Activated B cell treated with CpG ODN at 0.5 μM for 24 hours (primary cell): ENCODE measurements around the gene CCDC88C. TPM values are rescaled to one million over a fixed set of nuclear protein-coding genes. Genes with fewer than 3 reads are reported as not detected.

Experiments
- ATAC-seq: fragments of 200-7000 bp; cut with Tn5 transposase; one replicate; pipeline ENCODE4 v1.10.0; 2021; ENCODE audit warnings: low read depth, mild to moderate bottlenecking, moderate library complexity
- CTCF ChIA-PET: fragments of 350-600 bp; sonication (Branson Sonifier 250); formaldehyde crosslinking; loops from one replicate; lab custom pipeline; 2021; ENCODE audit warnings: antibody characterized with exemption; lab: Charles Lee
- POLR2A ChIA-PET: fragments of 350-600 bp; sonication (Branson Sonifier 250); formaldehyde crosslinking; loops from one replicate; lab custom pipeline; 2021; ENCODE audit warnings: antibody characterized with exemption; lab: Charles Lee
- DNase-seq: peaks from one replicate; pipeline ENCODE4 v3.0.0; 2022
- H3K27ac Mint-ChIP-seq: one replicate; pipeline ENCODE4 v1.8.0; 2020; ENCODE audit warnings: mixed read lengths
- H3K27me3 Mint-ChIP-seq: one replicate; pipeline ENCODE4 v1.8.0; 2021; ENCODE audit warnings: mixed read lengths
- H3K36me3 Mint-ChIP-seq: one replicate; pipeline ENCODE4 v1.8.0; 2021; ENCODE audit warnings: low read depth, mixed read lengths
- H3K4me1 Mint-ChIP-seq: one replicate; pipeline ENCODE4 v1.8.0; 2021; ENCODE audit warnings: mixed read lengths
- H3K4me3 Mint-ChIP-seq: one replicate; pipeline ENCODE4 v1.8.0; 2020; ENCODE audit warnings: mild to moderate bottlenecking, mixed read lengths
- H3K9me3 Mint-ChIP-seq: one replicate; pipeline ENCODE4 v1.8.0; 2020; ENCODE audit warnings: mixed read lengths
- intact Hi-C: fragments of 100-400 bp; cut with micrococcal nuclease; formaldehyde crosslinking; loops from one replicate; pipeline ENCODE4 v1.15.1; 2024
- total RNA-seq: library from RNA; stranded (reverse); gene quantifications from 2 replicates; pipeline ENCODE4 v1.2.3, GENCODE V29; 2022
- TF ChIP-seq, protein P1 (sequence below): fragments of 200-600 bp; IDR thresholded peaks from one replicate; pipeline ENCODE4 v1.8.0; 2022; ENCODE audit warnings: antibody characterized with exemption, mild to moderate bottlenecking

The CCDC88C gene
- total RNA-seq, 1 donor from 2014 or later, result 164 TPM

DNA sequence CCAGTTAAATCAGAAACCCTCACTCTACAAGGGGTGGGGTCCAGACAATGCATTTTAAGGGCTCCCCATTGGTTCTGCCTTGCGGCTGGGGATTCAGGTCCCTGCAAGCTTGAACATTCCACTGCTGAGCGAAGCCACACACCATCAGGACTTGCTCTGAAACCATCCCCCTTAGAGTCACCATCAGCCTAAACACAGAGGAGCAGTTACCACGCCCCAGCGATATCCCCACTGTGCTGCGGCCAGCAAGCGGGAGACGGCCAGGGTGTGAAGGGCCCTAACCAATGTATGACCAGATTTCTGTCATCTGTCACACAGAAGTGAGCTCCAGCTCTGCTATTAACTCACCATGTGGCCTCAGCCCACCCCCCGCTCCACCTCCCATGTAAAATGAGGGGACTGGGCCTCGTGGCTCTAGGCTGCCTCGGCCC, 29.7 kb downstream of the CCDC88C start:
- ATAC-seq, result no peak

GRCh38 chr14:91387169-91387835, 30.3 kb downstream of the CCDC88C start:
- POLR2A ChIA-PET, result interaction anchor here (0.8 to 2.9 kb wide), 3 partner anchors 14 to 31 kb away, joined by 3 to 12 read pairs (median 3); partner anchors contain the start of gene CCDC88C
- Mint-ChIP-seq H3K4me3 (no peak overlapping the region), H3K27me3 (no peaks in the 10 kb centered on the region), H3K4me1 (peaks cover 81% of the 10 kb centered on the region), H3K27ac (no peak overlapping the region), H3K9me3 (no peaks in the 10 kb centered on the region), H3K36me3 (peaks cover 28% of the 10 kb centered on the region)
- CTCF ChIA-PET, result interaction anchor here (1.0 to 1.9 kb wide), 2 partner anchors 13 to 64 kb away, joined by 3 to 6 read pairs; no protein-coding TSS in a partner anchor
- TF ChIP-seq, protein P1, sequence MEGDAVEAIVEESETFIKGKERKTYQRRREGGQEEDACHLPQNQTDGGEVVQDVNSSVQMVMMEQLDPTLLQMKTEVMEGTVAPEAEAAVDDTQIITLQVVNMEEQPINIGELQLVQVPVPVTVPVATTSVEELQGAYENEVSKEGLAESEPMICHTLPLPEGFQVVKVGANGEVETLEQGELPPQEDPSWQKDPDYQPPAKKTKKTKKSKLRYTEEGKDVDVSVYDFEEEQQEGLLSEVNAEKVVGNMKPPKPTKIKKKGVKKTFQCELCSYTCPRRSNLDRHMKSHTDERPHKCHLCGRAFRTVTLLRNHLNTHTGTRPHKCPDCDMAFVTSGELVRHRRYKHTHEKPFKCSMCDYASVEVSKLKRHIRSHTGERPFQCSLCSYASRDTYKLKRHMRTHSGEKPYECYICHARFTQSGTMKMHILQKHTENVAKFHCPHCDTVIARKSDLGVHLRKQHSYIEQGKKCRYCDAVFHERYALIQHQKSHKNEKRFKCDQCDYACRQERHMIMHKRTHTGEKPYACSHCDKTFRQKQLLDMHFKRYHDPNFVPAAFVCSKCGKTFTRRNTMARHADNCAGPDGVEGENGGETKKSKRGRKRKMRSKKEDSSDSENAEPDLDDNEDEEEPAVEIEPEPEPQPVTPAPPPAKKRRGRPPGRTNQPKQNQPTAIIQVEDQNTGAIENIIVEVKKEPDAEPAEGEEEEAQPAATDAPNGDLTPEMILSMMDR, result no peak
- DNase-seq (no peak), ATAC-seq (no peak)
- intact Hi-C loops, result no loop called here

More for the DNA sequence above, 29.7 kb downstream of the CCDC88C start:
- ChIA-PET POLR2A (interaction anchor here (0.9 to 2.9 kb wide), 7 partner anchors 12 to 33 kb away, joined by 3 to 12 read pairs (median 3); partner anchors contain the start of gene CCDC88C), CTCF (interaction anchor here (1.0 to 1.9 kb wide), 2 partner anchors 14 to 65 kb away, joined by 3 to 6 read pairs; no protein-coding TSS in a partner anchor)
- Mint-ChIP-seq H3K27me3 (no peaks in the 10 kb centered on the region), H3K4me1 (peaks cover 81% of the 10 kb centered on the region), H3K9me3 (no peaks in the 10 kb centered on the region), H3K4me3 (peak overlapping the region; percentile 28), H3K27ac (peak overlapping the region; percentile 68), H3K36me3 (peaks cover 28% of the 10 kb centered on the region)
- intact Hi-C loops, result loop anchor here (1.0 kb wide), 2 partner anchors 10 to 14 kb away; no protein-coding TSS in a partner anchor
- DNase-seq, result no peak
- TF ChIP-seq, protein P1, result no peak

DNA sequence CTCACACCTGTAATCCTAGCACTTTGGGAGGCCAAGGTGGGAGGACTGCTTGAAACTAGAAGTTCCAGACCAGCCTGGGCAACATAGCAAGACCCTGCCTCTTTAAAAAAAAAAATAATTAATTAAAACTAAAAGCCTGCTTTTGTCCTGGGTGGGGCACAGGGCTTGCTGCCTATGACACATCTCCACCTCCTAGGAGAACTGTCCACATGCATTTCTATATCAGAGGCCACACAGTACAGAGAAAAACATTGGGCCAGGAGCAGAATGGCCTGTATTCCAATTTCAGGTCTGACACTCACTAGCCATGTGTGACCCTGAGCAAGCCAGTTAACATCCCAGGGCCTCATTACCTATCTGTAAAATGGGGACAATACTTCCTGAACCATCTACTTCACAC, 31.9 kb downstream of the CCDC88C start:
- Mint-ChIP-seq H3K4me1 (peaks cover 82% of the 10 kb centered on the region), H3K27ac (no peak overlapping the region), H3K4me3 (no peak overlapping the region), H3K36me3 (peaks cover 30% of the 10 kb centered on the region), H3K9me3 (no peaks in the 10 kb centered on the region), H3K27me3 (no peaks in the 10 kb centered on the region)
- no peak for ATAC-seq
- POLR2A ChIA-PET, result interaction anchor here (0.6 kb wide), 1 partner anchor 684 kb away, joined by 5 read pairs; no protein-coding TSS in a partner anchor
- CTCF ChIA-PET, result no interaction called here
- intact Hi-C loops, result no loop called here
- no peak for DNase-seq
- TF ChIP-seq, protein P1, result no peak

DNA sequence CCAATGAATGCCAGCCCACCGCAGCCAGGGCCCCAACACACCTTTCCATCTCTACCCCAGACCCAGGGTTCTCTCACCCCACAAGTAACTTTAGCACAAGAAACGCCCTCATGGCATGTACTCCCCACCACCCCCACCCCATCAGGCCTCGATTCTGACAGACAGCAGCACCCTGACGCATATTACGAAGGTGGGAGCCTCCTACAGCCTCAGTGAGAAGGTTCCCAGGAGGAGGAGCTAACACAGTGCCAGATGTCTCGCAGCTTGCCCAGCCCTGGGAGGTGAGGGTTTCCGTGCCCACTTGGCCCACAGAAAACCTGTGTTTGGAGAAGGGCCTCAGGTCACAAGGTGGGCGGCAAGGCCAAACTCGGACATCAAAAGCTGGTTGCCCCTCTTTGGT, 32.4 kb downstream of the CCDC88C start:
- H3K27me3 Mint-ChIP-seq, result no peaks in the 10 kb centered on the region
- peaks cover 30% of the 10 kb centered on the region for H3K36me3 Mint-ChIP-seq
- no peak overlapping the region for H3K27ac Mint-ChIP-seq
- TF ChIP-seq, protein P1, result no peak
- no peak overlapping the region for H3K4me3 Mint-ChIP-seq
- intact Hi-C loops, result no loop called here
- H3K9me3 Mint-ChIP-seq, result no peaks in the 10 kb centered on the region
- peaks cover 82% of the 10 kb centered on the region for H3K4me1 Mint-ChIP-seq
- DNase-seq (no peak), ATAC-seq (no peak)
- POLR2A ChIA-PET, result interaction anchor here (0.6 kb wide), 1 partner anchor 685 kb away, joined by 5 read pairs; no protein-coding TSS in a partner anchor
- CTCF ChIA-PET, result no interaction called here

GRCh38 chr14:91383439-91383838, 34.2 kb downstream of the CCDC88C start:
- TF ChIP-seq, protein P1, result no peak
- DNase-seq (no peak), ATAC-seq (no peak)
- peaks cover 85% of the 10 kb centered on the region for H3K4me1 Mint-ChIP-seq
- peaks cover 40% of the 10 kb centered on the region for H3K36me3 Mint-ChIP-seq
- H3K27me3 Mint-ChIP-seq, result no peaks in the 10 kb centered on the region
- H3K4me3 Mint-ChIP-seq, result no peak overlapping the region
- ChIA-PET POLR2A (no interaction called here), CTCF (no interaction called here)
- H3K27ac Mint-ChIP-seq, result no peak overlapping the region
- H3K9me3 Mint-ChIP-seq, result no peaks in the 10 kb centered on the region
- intact Hi-C loops, result no loop called here
